Measurements from ENCODE around the gene KLF13.

Gene KLF13

GRCh38 chr15:31335989-31336592 is 9.5 kb downstream of the KLF13 start:
- no peak for DNase-seq

- no peak for DNase-seq
Measured at GRCh38 chr15:31336593-31337295, 10.1 kb downstream of the KLF13 start.

GRCh38 chr15:31337352-31338031 is 10.9 kb downstream of the KLF13 start:
- no peak for DNase-seq

- DNase-seq = no peak
Measured at GRCh38 chr15:31338318-31338878, 11.8 kb downstream of the KLF13 start.

- no peak for DNase-seq
Measured at GRCh38 chr15:31338879-31339557, 12.4 kb downstream of the KLF13 start.

- no peak for DNase-seq
Measured at GRCh38 chr15:31339558-31339895, 12.9 kb downstream of the KLF13 start.

GRCh38 chr15:31340047-31340446 is 13.4 kb downstream of the KLF13 start:
- DNase-seq = no peak

GRCh38 chr15:31340592-31340991 is 14.0 kb downstream of the KLF13 start:
- DNase-seq = no peak

GRCh38 chr15:31341071-31341470 is 14.4 kb downstream of the KLF13 start:
- no peak for DNase-seq

GRCh38 chr15:31341496-31342195 is 15.0 kb downstream of the KLF13 start:
- DNase-seq = no peak

GRCh38 chr15:31342381-31342780 is 15.7 kb downstream of the KLF13 start:
- no peak for DNase-seq

- DNase-seq = no peak
Measured at GRCh38 chr15:31342781-31343626, 16.4 kb downstream of the KLF13 start.

GRCh38 chr15:31343831-31344230 is 17.2 kb downstream of the KLF13 start:
- DNase-seq = no peak

GRCh38 chr15:31344266-31344665 is 17.6 kb downstream of the KLF13 start:
- DNase-seq = no peak

- no peak for DNase-seq
Measured at GRCh38 chr15:31344823-31345605, 18.4 kb downstream of the KLF13 start.

GRCh38 chr15:31345606-31346366 is 19.2 kb downstream of the KLF13 start:
- DNase-seq = no peak

- DNase-seq = no peak
Measured at GRCh38 chr15:31346367-31347066, 19.9 kb downstream of the KLF13 start.

- DNase-seq = no peak
Measured at GRCh38 chr15:31347067-31347975, 20.7 kb downstream of the KLF13 start.

Measured in NCI-H1694 treated with DMSO at 0.1 percent for 48 hours (cell line).